ENCODE results near the gene BCAP31. TPM values are rescaled to one million over a fixed set of nuclear protein-coding genes. Genes with fewer than 3 reads are reported as not detected.

BCAP31 gene
- 100 to 1,000 TPM; 140 to 141 TPM for total RNA-seq

DNA sequence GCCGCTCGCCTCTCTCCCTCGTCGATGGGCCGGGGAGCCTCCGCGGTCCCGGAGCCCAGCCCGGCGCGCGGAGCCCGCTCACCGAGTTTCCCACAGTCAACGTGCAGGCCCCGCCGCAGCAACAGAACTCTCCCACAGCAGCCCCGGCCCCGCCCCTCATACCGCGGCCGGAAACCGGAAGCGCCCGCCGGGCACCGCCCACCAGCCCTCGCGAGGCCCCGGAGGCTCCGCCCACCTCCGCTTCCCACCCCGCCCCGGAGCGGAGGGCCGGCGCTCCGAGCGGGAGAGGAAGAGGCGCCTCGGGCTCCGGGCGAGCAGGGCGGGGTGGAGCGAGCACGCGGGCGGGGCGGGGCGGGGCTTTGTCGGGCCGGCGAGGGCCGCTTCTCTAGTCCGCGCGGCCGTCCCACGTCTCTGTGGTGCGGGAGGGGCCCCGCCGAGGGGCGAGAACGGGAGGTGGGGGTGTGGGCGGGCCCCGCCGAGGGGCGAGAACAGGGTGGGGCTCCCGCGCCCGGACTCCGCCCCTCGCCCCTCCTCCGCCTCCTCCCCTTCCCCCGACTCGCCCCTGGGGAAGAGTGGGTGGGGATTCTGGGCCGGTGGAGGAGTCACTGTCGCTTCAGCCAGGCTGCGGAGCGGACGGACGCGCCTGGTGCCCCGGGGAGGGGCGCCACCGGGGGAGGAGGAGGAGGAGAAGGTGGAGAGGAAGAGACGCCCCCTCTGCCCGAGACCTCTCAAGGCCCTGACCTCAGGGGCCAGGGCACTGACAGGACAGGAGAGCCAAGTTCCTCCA is at the start of gene BCAP31, which contains the start of gene ABCD1:
BCAP31 (minus strand) TSS at position 136 of the 787 bp plus-strand sequence. CDS start 1,143 bp downstream, outside the sequence.
ABCD1 (plus strand) TSS at position 605 of the 787 bp plus-strand sequence. CDS start 411 bp downstream, outside the sequence.
- Mint-ChIP-seq H3K9me3 (no peaks in the 10 kb centered on the region), H3K4me3 (peak within 1 kb of the TSS; percentile 88), H3K36me3 (peaks cover 9% of the 10 kb centered on the region), H3K4me1 (peaks cover 13% of the 10 kb centered on the region), H3K27me3 (no peaks in the 10 kb centered on the region), H3K27ac (peak within 1 kb of the TSS; percentile 85)
- ATAC-seq (ENCODE audit: low read depth): peak; percentile 78
- POLR2A ChIA-PET: interaction anchor here (1.0 kb wide), 1 partner anchor 10 kb away, joined by 3 read pairs; no protein-coding TSS in a partner anchor
- peak; percentile 94 for DNase-seq

DNA sequence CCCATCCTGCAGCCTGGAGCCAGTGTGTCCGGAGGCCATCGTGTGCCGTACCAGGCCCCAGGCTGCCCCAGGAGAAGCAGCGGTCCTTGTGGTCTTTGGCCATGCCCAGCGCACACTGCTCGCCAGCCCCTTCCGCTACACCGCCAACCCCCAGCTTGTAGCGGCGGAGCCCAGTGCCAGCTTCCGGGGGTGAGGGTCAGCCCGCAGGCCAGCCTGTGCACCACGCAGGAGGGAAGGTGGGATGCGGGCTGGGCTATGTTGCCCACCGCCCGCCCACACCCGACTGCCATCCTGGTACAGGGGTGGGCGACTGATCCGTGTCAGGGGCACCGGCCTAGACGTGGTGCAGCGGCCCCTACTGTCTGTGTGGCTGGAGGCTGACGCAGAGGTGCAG is 49.0 kb upstream of the BCAP31 start:
- no peaks in the 10 kb centered on the region for H3K4me1 Mint-ChIP-seq
- POLR2A ChIA-PET: no interaction called here
- ATAC-seq (ENCODE audit: low read depth) (no peak), DNase-seq (no peak)
- H3K27me3 Mint-ChIP-seq: no peaks in the 10 kb centered on the region
- H3K9me3 Mint-ChIP-seq: no peaks in the 10 kb centered on the region
- no peak overlapping the region for H3K27ac Mint-ChIP-seq
- no peak overlapping the region for H3K4me3 Mint-ChIP-seq
- no peaks in the 10 kb centered on the region for H3K36me3 Mint-ChIP-seq

DNA sequence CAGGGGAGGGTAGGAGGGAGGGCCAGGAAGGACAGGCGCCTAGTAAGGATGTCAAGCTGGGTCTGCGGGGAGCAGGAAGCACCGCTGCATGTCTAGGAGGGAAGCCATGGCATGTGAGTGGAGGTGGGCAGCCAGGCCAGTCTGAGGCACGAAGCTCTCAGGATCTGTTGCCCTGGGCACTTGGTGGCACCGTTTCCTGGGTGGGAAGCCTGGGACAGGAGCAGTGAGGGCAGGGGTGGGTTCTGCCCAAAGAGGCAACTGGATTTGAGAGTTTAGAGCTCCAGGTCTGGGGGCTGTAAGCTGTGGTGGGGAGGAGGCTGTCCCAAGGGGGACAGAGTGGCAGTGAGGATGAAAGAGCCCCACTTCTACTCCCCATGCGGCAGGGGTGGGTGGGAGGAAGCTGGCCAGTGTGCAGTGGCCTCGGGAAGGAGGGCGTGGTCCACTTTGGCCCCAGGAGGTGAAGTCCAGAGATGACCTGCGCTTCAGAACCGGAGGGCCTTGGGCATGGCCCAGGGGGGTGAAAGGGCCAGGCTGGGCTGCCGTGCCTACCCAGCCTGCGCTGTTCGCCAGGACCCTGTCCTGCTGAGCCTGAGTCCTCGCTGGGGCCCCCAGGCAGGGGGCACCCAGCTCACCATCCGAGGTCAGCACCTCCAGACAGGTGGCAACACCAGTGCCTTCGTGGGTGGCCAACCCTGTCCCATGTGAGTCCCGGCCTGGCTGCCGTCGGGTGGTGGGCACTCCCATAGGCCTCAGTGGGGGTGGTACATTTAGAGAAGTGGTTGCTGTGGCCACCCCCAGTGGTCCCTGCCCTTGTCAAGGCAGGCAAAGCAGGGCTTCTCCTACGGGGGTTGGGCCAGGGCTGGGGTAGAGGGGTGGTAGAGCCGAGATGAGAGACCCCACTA is 48.4 kb upstream of the BCAP31 start:
- Mint-ChIP-seq H3K4me1 (no peaks in the 10 kb centered on the region), H3K27me3 (no peaks in the 10 kb centered on the region), H3K4me3 (no peak overlapping the region), H3K36me3 (no peaks in the 10 kb centered on the region), H3K27ac (no peak overlapping the region), H3K9me3 (no peaks in the 10 kb centered on the region)
- DNase-seq (no peak), ATAC-seq (ENCODE audit: low read depth) (no peak)
- POLR2A ChIA-PET: interaction anchor here (0.6 kb wide), 1 partner anchor 543 kb away, joined by 5 read pairs; no protein-coding TSS in a partner anchor

DNA sequence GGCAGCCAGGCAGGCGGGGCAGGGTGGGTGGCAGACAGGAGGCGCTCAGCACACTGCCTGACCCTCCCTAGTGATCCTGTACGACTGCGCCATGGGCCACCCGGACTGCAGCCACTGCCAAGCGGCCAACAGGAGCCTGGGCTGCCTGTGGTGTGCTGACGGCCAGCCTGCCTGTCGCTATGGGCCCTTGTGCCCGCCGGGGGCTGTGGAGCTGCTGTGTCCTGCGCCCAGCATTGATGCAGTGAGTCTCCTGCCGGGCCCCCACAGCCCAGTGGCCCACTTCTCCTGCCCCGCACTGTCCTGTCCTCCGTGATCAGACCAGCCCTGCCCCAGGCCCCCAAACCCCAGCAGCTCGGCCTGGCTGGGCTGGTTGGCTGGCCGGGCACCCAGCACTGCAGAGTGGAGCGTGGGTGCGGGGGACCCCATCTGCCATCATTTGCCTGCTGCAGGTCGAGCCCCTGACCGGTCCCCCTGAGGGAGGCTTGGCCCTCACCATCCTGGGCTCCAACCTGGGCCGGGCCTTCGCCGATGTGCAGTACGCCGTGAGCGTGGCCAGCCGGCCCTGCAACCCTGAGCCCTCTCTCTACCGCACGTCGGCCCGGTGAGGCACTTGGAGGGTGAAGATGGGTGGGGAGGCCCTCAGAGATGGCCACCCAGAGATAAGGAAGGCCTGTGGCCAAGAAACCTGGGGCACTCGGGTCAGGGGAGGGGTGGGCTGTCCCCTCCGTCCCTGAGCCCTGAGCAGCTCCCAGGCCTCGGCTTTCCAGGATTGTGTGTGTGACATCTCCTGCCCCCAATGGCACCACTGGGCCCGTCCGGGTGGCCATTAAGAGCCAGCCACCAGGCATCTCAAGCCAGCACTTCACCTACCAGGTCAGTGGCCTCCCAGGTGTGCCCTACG is 47.5 kb upstream of the BCAP31 start:
- Mint-ChIP-seq H3K4me1 (peaks cover 2% of the 10 kb centered on the region), H3K4me3 (no peak overlapping the region), H3K9me3 (no peaks in the 10 kb centered on the region), H3K27me3 (no peaks in the 10 kb centered on the region), H3K27ac (no peak overlapping the region), H3K36me3 (no peaks in the 10 kb centered on the region)
- peak; percentile 24 for DNase-seq
- POLR2A ChIA-PET: interaction anchor here (0.6 kb wide), 1 partner anchor 544 kb away, joined by 5 read pairs; no protein-coding TSS in a partner anchor
- ATAC-seq (ENCODE audit: low read depth): no peak

DNA sequence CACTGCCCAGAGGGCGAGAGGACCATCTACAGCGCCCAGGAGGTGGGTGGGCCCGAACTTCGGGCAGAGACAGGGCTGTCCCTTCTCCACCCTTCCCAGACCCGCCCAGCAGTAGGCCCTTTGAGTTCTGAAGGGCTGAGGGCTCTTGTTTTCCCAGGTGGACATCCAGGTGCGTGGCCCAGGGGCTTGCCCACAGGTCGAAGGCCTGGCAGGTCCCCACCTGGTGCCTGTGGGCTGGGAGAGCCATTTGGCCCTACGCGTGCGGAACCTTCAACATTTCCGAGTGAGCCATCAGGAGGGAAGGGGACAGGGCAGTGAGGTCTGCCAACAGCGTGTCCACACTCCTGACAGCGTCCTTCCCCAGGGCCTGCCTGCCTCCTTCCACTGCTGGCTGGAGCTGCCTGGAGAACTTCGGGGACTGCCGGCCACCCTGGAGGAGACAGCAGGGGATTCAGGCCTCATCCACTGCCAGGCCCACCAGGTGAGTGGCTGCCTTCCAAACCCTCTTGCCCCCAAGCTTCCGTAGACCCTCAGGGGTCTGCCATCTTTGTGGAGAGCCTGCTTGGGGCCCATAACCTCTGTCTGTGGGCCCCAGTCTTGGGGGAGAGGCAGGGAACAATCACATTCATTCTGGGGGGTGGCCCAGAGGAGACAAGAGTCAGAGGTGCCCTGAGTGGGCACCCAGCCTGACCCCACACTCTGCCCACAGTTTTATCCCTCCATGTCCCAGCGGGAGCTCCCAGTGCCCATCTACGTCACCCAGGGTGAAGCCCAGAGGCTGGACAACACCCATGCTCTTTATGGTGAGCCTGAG is 46.6 kb upstream of the BCAP31 start:
- no peak overlapping the region for H3K4me3 Mint-ChIP-seq
- H3K36me3 Mint-ChIP-seq: no peaks in the 10 kb centered on the region
- H3K27me3 Mint-ChIP-seq: no peaks in the 10 kb centered on the region
- POLR2A ChIA-PET: no interaction called here
- ATAC-seq (ENCODE audit: low read depth) (no peak), DNase-seq (no peak)
- peaks cover 5% of the 10 kb centered on the region for H3K4me1 Mint-ChIP-seq
- H3K27ac Mint-ChIP-seq: no peak overlapping the region
- H3K9me3 Mint-ChIP-seq: no peaks in the 10 kb centered on the region

DNA sequence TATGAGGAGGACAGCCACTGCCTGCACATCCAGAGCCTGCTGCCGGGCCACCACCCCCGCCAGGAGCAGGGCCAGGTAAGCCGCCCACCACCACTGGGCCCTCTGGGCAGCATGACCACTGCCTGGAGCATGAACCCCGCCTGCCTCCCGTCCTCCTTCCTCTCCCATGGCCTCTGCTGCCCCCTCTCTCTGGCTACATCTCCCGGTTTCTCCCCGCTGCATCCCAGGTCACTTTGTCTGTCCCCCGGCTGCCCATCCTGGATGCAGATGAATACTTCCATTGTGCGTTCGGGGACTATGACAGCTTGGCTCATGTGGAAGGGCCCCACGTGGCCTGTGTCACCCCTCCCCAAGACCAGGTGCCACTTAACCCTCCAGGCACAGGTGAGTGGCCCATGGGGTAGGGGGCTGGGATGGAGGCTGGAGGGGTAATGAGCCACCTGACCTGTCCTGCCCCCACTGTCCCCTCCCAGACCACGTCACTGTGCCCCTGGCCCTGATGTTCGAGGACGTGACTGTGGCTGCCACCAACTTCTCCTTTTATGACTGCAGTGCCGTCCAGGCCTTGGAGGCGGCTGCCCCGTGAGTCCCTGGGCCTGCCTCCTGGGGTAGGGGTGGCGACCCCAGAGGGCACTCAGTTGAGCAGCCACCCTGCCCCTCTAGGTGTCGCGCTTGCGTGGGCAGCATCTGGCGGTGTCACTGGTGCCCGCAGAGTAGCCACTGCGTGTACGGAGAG is 45.8 kb upstream of the BCAP31 start:
- H3K27ac Mint-ChIP-seq: no peak overlapping the region
- H3K9me3 Mint-ChIP-seq: no peaks in the 10 kb centered on the region
- H3K4me1 Mint-ChIP-seq: peaks cover 5% of the 10 kb centered on the region
- POLR2A ChIA-PET: no interaction called here
- ATAC-seq (ENCODE audit: low read depth) (no peak), DNase-seq (no peak)
- no peak overlapping the region for H3K4me3 Mint-ChIP-seq
- H3K27me3 Mint-ChIP-seq: no peaks in the 10 kb centered on the region
- no peaks in the 10 kb centered on the region for H3K36me3 Mint-ChIP-seq

DNA sequence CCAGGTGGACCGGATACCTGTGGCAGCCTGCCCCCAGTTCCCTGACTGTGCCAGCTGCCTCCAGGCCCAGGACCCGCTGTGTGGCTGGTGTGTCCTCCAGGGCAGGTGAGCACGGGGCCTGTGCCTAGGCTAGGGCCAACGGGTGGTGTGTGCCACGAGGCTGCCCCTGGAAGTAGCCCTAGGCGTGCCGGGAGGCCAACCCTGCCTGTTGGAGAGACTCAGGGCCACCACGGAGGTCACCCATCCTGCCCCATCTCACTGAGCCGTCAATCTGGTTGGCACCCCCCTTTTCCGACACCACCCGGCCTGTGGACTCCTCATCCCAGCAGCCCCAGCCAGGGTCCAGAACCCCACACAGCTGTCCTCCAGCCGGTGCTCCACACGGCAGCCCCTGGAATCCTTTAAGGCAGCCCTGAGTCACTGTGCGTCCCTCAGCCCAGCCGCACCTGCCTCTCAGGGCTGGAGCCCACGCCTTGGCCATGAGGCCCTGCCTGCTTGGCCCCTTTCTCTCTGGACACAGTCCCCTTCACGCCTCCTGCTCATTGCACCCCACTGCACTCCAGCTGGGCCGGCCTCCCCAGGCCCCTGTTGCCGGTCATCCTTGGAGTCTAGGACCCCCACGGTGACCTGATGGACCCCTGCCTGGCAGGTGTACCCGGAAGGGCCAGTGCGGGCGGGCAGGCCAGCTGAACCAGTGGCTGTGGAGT is 45.1 kb upstream of the BCAP31 start:
- POLR2A ChIA-PET: no interaction called here

DNA sequence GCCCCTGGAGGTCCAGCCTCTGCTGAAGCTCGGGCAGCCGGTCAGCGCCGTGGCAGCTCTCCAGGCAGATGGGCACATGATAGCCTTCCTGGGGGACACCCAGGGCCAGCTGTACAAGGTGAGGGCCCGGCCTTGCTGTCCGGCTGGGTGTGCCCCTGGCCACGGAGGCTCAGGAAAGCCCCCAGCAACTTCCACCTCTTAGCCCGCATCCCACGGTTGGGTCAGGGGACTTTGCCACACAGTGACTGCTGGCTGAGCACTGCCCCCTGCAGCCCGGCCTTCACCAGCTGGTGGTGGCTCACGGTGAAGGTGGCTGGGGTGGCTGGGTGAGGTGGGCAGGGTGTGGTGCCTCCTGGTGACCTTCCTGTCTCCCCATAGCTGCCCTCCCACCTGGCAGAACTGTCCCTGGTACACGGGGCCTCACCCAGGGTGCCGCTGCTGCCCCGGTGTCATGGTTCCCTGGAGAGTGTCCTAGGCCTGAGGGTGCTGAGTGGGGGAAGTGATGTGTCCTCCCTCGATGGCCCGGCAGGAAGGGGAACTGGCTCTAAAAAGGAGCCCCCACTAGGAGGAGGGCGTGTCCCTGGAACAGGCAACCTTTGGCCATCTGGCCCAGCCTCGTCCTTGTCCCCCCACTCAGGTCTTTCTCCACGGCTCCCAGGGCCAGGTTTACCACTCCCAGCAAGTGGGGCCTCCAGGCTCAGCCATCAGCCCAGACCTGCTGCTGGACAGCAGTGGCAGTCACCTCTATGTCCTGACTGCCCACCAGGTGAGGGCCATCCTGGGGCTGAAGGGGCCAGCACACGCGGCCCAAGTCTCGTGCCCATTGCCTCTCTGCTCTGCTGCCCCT is 44.3 kb upstream of the BCAP31 start:
- H3K27me3 Mint-ChIP-seq: no peaks in the 10 kb centered on the region
- DNase-seq: peak; percentile 25
- no peak for ATAC-seq (ENCODE audit: low read depth)
- H3K4me1 Mint-ChIP-seq: peaks cover 9% of the 10 kb centered on the region
- H3K27ac Mint-ChIP-seq: no peak overlapping the region
- H3K4me3 Mint-ChIP-seq: no peak overlapping the region
- no peaks in the 10 kb centered on the region for H3K9me3 Mint-ChIP-seq
- H3K36me3 Mint-ChIP-seq: no peaks in the 10 kb centered on the region
- POLR2A ChIA-PET: no interaction called here

More for the DNA sequence above, 45.1 kb upstream of the BCAP31 start:
- H3K27me3 Mint-ChIP-seq: no peaks in the 10 kb centered on the region
- no peaks in the 10 kb centered on the region for H3K36me3 Mint-ChIP-seq
- no peaks in the 10 kb centered on the region for H3K9me3 Mint-ChIP-seq
- no peak overlapping the region for H3K4me3 Mint-ChIP-seq
- no peak overlapping the region for H3K27ac Mint-ChIP-seq
- DNase-seq (no peak), ATAC-seq (ENCODE audit: low read depth) (no peak)
- peaks cover 5% of the 10 kb centered on the region for H3K4me1 Mint-ChIP-seq

DNA sequence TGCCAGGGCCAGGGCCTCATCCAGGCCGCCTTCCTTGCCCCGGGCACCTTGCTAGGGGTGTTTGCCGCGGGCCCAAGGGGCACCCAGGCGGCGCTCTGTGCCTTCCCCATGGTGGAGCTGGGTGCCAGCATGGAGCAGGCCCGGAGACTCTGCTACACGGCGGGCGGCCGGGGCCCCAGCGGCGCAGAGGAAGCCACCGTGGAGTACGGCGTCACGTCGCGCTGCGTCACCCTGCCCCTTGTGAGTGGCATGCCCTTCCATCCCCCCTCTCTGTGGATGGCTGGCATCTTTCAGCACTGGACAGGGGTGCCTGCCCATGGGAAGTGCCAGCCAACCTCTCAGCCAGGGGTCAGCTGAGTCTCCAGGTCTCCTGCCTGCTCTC is 43.5 kb upstream of the BCAP31 start:
- Mint-ChIP-seq H3K27ac (no peak overlapping the region), H3K4me1 (peaks cover 9% of the 10 kb centered on the region), H3K9me3 (no peaks in the 10 kb centered on the region), H3K36me3 (no peaks in the 10 kb centered on the region), H3K4me3 (no peak overlapping the region), H3K27me3 (no peaks in the 10 kb centered on the region)
- POLR2A ChIA-PET: no interaction called here
- no peak for ATAC-seq (ENCODE audit: low read depth)
- DNase-seq: peak; percentile 24

DNA sequence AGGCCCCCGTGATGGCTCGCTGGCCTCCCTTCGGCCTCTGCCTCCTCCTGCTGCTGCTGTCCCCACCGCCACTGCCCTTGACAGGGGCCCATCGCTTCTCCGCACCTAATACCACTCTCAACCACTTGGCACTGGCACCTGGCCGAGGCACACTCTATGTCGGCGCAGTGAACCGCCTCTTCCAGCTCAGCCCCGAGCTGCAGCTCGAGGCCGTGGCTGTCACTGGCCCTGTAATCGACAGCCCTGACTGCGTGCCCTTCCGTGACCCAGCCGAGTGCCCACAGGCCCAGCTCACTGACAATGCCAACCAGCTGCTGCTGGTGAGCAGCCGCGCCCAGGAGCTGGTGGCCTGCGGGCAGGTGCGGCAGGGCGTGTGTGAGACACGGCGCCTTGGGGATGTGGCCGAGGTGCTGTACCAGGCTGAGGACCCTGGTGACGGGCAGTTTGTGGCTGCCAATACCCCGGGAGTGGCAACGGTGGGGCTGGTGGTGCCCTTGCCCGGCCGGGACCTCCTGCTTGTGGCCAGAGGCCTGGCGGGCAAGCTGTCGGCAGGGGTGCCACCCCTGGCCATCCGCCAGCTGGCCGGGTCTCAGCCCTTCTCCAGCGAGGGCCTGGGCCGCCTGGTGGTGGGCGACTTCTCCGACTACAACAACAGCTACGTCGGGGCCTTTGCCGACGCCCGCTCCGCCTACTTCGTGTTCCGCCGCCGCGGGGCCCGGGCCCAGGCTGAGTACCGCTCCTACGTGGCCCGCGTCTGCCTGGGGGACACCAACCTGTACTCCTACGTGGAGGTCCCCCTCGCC is 42.9 kb upstream of the BCAP31 start:
- POLR2A ChIA-PET: no interaction called here

More for the DNA sequence above, 42.9 kb upstream of the BCAP31 start:
- Mint-ChIP-seq H3K4me3 (peak overlapping the region; percentile 71), H3K36me3 (no peaks in the 10 kb centered on the region), H3K27me3 (no peaks in the 10 kb centered on the region), H3K27ac (peak overlapping the region; percentile 87), H3K9me3 (no peaks in the 10 kb centered on the region), H3K4me1 (peaks cover 9% of the 10 kb centered on the region)
- DNase-seq (peak; percentile 23), ATAC-seq (ENCODE audit: low read depth) (no peak)
